CD4-positive, alpha-beta T cell treated with Interleukin-15 for 4 hours (primary cell): ENCODE measurements around the gene ZNF462.
A peak's percentile ranks its signal among the peaks of the same experiment; 100 is the strongest.
"Not testable (repeated sequence)": the region's sequence is repeated elsewhere in the genome, so short reads cannot be mapped to it uniquely, and the experiment has no call there.

Experiments used
- DNase-seq: peaks from one replicate; pipeline ENCODE4 v3.0.0-alpha.2; 2020; ENCODE audit warnings: low spot score

The ZNF462 gene

GRCh38 chr9:106886111-106887046 lies 23.4 kb downstream of the ZNF462 start:
- no peak for DNase-seq

- DNase-seq: no peak
Measured at GRCh38 chr9:106887066-106887465, 24.1 kb downstream of the ZNF462 start.

DNA sequence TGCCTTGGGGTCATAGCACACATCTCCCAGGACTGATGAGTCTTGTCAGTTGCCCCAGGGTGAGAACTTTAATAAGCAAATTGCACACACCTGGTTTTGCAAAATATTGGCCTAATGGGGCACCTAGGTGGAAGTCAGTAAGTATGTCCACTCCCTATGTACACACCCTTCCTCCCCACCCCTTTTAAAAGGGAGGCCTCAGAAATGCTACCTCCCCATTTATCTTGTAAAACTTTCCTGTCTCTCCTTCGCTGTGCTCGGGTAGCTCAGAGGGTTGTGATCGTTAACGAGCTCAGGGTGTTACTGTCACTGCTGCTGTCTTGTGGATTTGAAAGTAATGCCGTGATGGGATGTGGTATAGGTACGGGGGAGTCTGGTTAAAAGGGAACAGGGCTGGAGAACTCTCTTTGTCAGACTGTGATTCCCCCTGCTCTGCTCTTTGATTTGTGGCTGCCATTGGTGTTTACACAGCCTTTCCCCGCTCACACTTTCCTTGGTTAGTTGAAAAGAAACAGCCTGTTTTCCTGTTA lies 26.2 kb downstream of the ZNF462 start:
- DNase-seq: no peak

DNA sequence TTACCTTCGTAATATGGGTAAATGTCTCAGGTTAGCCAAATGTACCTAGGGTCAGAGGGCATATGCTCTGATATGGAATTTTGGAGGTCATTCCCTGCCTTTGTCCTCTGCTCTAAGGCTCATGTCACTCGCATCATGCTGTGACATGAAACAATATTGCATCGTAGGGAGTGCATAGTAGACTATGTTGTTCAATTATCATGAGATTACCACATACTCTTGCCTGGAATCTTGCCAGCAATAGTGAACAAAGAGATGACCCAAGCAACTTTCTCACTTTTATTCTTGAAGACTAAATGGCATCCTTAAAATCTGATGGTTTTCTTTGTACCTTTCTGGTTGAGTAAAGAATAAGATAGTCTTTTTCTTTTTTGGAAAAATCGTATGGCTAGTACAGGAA lies 27.6 kb downstream of the ZNF462 start:
- DNase-seq: no peak

DNA sequence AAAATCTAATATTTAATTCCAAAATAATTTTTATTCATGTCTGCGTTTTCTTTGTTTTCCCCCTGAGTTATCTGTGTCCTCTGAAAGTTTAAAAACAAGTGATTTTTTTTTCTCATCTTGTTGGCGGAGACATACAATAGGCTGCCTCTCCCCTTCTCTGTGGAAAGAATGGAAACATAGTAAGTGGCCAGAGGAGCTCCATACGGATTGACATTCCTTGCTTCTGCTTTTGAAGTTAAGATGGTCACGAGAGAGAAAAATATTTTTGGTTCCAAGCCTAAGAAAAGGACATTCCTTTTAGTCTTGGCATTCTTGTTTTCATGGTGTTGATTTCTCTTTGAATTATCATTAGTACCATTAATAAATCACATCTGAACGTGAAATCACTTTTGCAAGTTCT lies 28.3 kb downstream of the ZNF462 start:
- DNase-seq: no peak

DNA sequence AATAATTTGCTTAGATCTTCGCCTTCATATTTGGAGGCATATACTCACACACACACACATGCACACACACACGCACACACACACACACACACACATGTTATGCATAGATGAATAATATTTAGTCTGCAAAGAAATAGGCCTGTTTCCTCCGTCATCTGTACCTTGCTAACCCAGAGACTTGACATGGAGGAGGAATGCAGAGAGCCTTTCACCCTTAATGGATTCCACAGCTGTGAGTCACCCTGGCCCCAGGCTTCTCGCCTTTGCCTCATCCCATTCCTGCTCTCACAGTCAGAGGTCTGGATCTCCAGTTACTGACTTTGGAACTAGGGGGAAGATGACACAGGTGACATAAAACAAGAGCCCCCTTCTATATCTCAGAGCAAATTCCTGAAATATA lies 29.7 kb downstream of the ZNF462 start:
- no peak for DNase-seq

DNA sequence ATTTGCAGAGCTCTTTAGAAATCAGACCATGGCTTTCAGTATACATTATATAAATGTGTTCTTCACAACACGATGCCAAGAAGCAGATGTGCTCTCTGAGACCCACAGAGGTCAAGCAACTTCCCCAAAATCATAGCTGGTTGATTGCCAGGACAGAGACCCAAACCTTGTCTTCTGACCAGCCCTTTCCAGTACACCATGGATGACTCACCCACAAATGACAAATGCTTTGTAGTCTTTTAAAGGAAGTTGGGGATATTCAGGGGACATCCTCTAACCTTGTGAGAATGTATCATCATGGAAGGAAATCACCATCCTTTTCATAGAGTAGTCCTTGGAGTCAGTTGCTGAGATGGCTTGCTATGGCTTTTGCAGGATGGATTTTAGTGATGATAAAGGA lies 30.1 kb downstream of the ZNF462 start:
- no peak for DNase-seq

DNA sequence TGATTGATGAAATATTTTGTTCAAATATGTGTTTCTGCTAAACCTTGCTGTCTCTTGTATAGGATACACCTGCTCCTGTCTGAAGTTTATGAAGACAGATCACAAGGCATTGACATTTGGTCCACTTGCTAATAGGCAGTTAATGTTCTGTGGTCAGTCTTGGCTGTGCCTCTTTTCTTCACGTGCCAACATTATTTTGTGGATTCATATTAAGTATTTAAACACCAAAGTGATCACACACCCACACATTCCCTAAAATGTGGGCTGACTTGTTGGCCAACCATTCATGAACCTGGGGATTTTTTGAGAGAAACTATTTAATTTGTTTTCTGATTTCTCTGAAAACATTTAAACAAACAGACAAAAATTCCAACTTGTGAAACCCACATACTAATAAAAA lies 33.7 kb downstream of the ZNF462 start:
- DNase-seq: no peak

GRCh38 chr9:106897236-106897635 lies 34.3 kb downstream of the ZNF462 start:
- no peak for DNase-seq

GRCh38 chr9:106897751-106898150 lies 34.8 kb downstream of the ZNF462 start:
- DNase-seq: no peak

- not testable (repeated sequence) for DNase-seq
Measured at GRCh38 chr9:106900523-106900922, 37.6 kb downstream of the ZNF462 start.

GRCh38 chr9:106906129-106906528 lies 43.2 kb downstream of the ZNF462 start:
- DNase-seq: no peak

GRCh38 chr9:106911951-106912350 lies 49.0 kb downstream of the ZNF462 start:
- no peak for DNase-seq

DNA sequence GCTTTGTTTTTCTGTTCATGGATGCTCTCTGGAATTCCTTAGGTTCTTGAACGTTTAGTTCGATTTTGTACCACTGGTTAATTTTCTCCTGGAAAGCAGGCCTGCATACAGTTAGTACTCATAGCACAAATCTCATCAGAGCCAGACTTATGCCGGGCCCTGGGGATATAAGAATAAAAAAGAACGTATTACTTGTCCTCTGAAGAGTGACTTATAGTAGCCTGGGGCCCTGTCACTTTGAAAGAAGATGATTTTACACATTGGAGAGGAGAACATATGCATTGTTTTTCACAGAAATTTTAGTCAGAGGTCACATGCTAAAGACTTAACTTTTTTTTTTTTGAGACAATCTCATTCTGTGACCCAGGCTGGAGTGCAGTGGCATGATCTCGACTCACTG lies 50.3 kb downstream of the ZNF462 start:
- no peak for DNase-seq

- DNase-seq: no peak
Measured at GRCh38 chr9:106915851-106916250, 52.9 kb downstream of the ZNF462 start.

DNA sequence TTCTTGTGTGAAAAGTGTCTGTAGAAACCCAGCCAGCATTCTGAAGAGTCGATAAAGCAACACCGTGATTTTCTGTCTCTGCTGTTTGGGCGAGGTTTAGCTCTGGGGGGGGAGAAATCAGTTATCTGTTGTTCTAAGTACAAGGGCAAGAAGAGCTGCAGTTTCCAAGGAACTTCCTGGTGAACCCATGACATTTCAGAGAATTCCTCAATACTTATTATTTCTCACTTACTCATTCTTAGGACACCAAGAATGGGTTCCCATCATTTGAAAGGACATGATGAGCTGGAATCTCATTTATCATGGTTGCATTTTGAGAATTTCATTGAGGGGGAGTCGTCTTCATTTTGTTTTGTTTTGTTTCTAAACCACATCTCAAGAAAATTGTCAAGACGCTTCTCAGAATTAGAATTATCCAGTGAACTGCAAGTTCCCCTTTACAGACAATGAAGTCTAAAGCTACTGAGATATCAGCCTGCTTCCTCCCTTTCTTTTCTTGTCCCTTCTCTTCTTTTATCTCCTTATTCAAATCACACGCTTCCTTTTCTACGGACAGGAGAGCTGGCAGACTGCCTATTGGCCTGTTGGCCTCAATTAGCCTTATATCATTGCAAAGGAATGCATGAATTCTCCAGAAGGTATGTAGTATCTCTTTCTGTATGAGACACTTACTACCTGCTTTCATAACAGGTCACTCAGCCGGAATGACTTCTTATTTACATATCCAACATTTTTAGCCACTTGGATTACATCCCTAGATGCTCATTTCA lies 53.7 kb downstream of the ZNF462 start:
- no peak for DNase-seq

- DNase-seq: no peak
Measured at GRCh38 chr9:106918825-106919509, 56.0 kb downstream of the ZNF462 start.

- DNase-seq: no peak
Measured at GRCh38 chr9:106920091-106920490, 57.1 kb downstream of the ZNF462 start.

DNA sequence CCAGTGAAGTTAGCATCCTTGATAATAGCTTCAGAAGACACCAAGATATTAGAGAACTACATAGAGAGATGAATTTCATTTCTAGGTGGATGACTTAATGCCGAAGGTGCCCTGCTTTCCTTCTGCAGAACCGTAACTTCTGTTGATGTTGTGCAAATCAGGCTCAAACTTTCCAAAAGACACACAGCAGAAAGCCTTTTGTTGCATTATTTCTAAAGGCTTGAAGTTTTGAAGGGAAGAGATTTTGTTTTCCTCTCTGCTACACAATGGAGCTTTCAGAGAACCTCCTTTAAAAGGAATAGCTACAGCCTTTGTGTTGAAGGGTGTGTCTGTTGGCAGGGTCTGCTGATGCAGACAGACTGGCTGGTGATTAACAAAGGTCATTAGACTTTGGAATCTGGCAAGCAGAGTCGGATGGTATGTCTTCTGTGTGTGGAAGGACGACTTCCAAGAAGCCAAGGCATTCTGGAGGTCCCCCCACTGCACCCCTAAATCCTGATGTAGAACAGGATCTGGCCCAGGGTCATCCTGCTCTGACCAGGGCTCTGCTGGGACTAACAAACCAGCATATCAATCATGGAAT lies 57.8 kb downstream of the ZNF462 start:
- DNase-seq: no peak

GRCh38 chr9:106921341-106921899 lies 58.5 kb downstream of the ZNF462 start:
- DNase-seq: peak; percentile 1

GRCh38 chr9:106922026-106922425 lies 59.1 kb downstream of the ZNF462 start:
- DNase-seq: no peak

DNA sequence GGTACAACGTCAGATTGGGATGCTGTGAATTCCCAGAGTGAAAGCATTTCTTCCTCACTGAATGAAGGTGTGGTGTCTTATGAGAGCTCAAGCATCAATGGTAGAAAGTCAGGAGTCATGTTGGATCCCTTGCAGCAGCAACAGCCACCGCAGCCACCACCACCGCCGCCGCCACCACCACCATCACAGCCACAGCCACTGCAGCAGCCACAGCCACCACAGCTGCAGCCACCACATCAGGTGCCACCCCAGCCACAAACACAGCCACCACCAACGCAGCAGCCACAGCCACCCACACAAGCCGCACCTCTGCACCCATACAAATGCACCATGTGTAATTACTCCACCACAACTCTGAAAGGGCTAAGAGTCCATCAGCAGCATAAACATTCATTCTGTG lies 62.4 kb downstream of the ZNF462 start:
- no peak for DNase-seq
